Astrocyte (in vitro differentiated cells and primary cell): ENCODE results near the gene TREML1. TPM values are rescaled to one million over a fixed set of nuclear protein-coding genes. Genes with fewer than 3 reads are reported as not detected.

Experiments
- DNase-seq: peaks from one replicate; pipeline ENCODE4 v3.0.0-alpha.2; 2010; ENCODE audit warnings: low read depth
- FAIRE-seq: peaks from 2 replicates; lab custom pipeline; 2011; peaks lifted over from hg19 to GRCh38; lab: Jason Lieb, UNC
- H2AFZ ChIP-seq: 2 replicates; pipeline ENCODE4 v1.6.0; 2012; ENCODE audit warnings: low read depth, low read length, inconsistent platforms
- H3K27ac ChIP-seq: 2 replicates; pipeline ENCODE4 v1.5.1; 2011; ENCODE audit warnings: low read depth, low read length, inconsistent platforms
- H3K27me3 ChIP-seq: 2 replicates; pipeline ENCODE4 v1.6.0; 2011; ENCODE audit warnings: low read length, inconsistent platforms; ENCODE audit not compliant: insufficient read depth
- H3K36me3 ChIP-seq: 2 replicates; pipeline ENCODE4 v1.5.1; 2011; ENCODE audit warnings: low read length, inconsistent platforms; ENCODE audit not compliant: insufficient read depth
- H3K4me1 ChIP-seq: 2 replicates; pipeline ENCODE4 v1.5.1; 2011; ENCODE audit warnings: low read length, inconsistent platforms; ENCODE audit not compliant: insufficient read depth
- H3K4me2 ChIP-seq: 2 replicates; pipeline ENCODE4 v1.6.0; 2012; ENCODE audit warnings: low read length, inconsistent platforms
- H3K4me3 ChIP-seq: 2 replicates; pipeline ENCODE4 v1.5.1; 2011; ENCODE audit warnings: low read depth, mild to moderate bottlenecking, low read length, inconsistent platforms; ENCODE audit not compliant: insufficient read depth
- H3K79me2 ChIP-seq: 2 replicates; pipeline ENCODE4 v1.6.0; 2012; ENCODE audit warnings: mild to moderate bottlenecking, low read length, inconsistent platforms; ENCODE audit not compliant: insufficient read depth
- H3K9ac ChIP-seq: 2 replicates; pipeline ENCODE4 v1.6.0; 2012; ENCODE audit warnings: mild to moderate bottlenecking, low read length, inconsistent platforms
- H3K9me3 ChIP-seq: 2 replicates; pipeline ENCODE4 v1.5.1; 2012; ENCODE audit warnings: low read depth, mild to moderate bottlenecking, low read length, inconsistent platforms; ENCODE audit not compliant: insufficient read depth
- H4K20me1 ChIP-seq: 2 replicates; pipeline ENCODE4 v1.6.0; 2012; ENCODE audit warnings: low read length, inconsistent platforms; ENCODE audit not compliant: insufficient read depth
- H3K27ac Mint-ChIP-seq: one replicate; pipeline ENCODE4 v1.8.0; 2021; ENCODE audit warnings: mild to moderate bottlenecking, mixed read lengths; ENCODE audit not compliant: unreplicated experiment
- H3K27me3 Mint-ChIP-seq: one replicate; pipeline ENCODE4 v1.8.0; 2021; ENCODE audit warnings: low read depth, mixed read lengths; ENCODE audit not compliant: unreplicated experiment
- H3K36me3 Mint-ChIP-seq: one replicate; pipeline ENCODE4 v1.8.0; 2021; ENCODE audit warnings: low read depth, mixed read lengths; ENCODE audit not compliant: unreplicated experiment
- H3K4me1 Mint-ChIP-seq: one replicate; pipeline ENCODE4 v1.8.0; 2021; ENCODE audit warnings: low read depth, mixed read lengths; ENCODE audit not compliant: unreplicated experiment
- H3K4me3 Mint-ChIP-seq: one replicate; pipeline ENCODE4 v1.8.0; 2021; ENCODE audit warnings: mild to moderate bottlenecking, moderate library complexity, mixed read lengths; ENCODE audit not compliant: unreplicated experiment
- H3K9me3 Mint-ChIP-seq: one replicate; pipeline ENCODE4 v1.8.0; 2021; ENCODE audit warnings: mild to moderate bottlenecking, mixed read lengths; ENCODE audit not compliant: unreplicated experiment
- CTCF ChIP-seq: IDR thresholded peaks from 2 replicates; pipeline ENCODE4 v1.5.1; 2011; ENCODE audit warnings: low read depth, mild to moderate bottlenecking, inconsistent platforms, low read length, moderate library complexity; ENCODE audit not compliant: insufficient read depth
- EZH2 ChIP-seq: IDR thresholded peaks from 2 replicates; pipeline ENCODE4 v1.6.1; 2012; ENCODE audit warnings: mild to moderate bottlenecking, low read length, inconsistent platforms; ENCODE audit not compliant: insufficient read depth
- total RNA-seq: library from RNA; stranded (reverse); gene quantifications from 2 replicates; pipeline ENCODE4 v1.2.1, GENCODE V29; 2021

Gene TREML1
- total RNA-seq, 1 donor from 2014 or later, result not detected

- peaks cover 13% of the 10 kb centered on the region for H3K4me1 Mint-ChIP-seq
- H4K20me1 ChIP-seq, result no peaks in the 10 kb centered on the region
- no peak for TF ChIP-seq CTCF
- no peak for TF ChIP-seq EZH2
- H3K4me3 ChIP-seq, result no peak within 1 kb of the TSS
- no peaks in the 10 kb centered on the region for H3K9me3 Mint-ChIP-seq
- no peaks in the 10 kb centered on the region for H3K36me3 Mint-ChIP-seq
- no peak within 1 kb of the TSS for H3K27ac ChIP-seq
- peaks cover 18% of the 10 kb centered on the region for H3K27me3 Mint-ChIP-seq
- FAIRE-seq (no peak), DNase-seq (no peak)
- no peak within 1 kb of the TSS for H3K9ac ChIP-seq
- H3K79me2 ChIP-seq, result no peaks in the 10 kb centered on the region
- no peaks in the 10 kb centered on the region for H3K9me3 ChIP-seq
- H3K27ac Mint-ChIP-seq, result peak within 1 kb of the TSS; percentile 85
- H3K36me3 ChIP-seq, result no peaks in the 10 kb centered on the region
- H3K4me2 ChIP-seq, result no peak within 1 kb of the TSS
- H3K4me3 Mint-ChIP-seq, result no peak within 1 kb of the TSS
- no peaks in the 10 kb centered on the region for H3K4me1 ChIP-seq
- H2AFZ ChIP-seq, result no peak within 1 kb of the TSS
- no peaks in the 10 kb centered on the region for H3K27me3 ChIP-seq
Observed at GRCh38 chr6:41200901-41201763, 47.0 kb upstream of the TREML1 start, which contains the start of gene TREML2. Gene TREML2, minus strand, starts transcription at chr6:41201149. Its CDS starts 141 bp downstream, at chr6:41201008.

- Mint-ChIP-seq H3K9me3 (peaks cover 1% of the 10 kb centered on the region), H3K4me1 (peaks cover 13% of the 10 kb centered on the region), H3K27ac (peak overlapping the region; percentile 85), H3K4me3 (no peak overlapping the region), H3K36me3 (no peaks in the 10 kb centered on the region), H3K27me3 (peaks cover 25% of the 10 kb centered on the region)
- no peak overlapping the region for H3K27ac ChIP-seq
- H3K9me3 ChIP-seq, result no peaks in the 10 kb centered on the region
- H3K4me3 ChIP-seq, result no peak overlapping the region
- no peaks in the 10 kb centered on the region for H3K4me1 ChIP-seq
- H4K20me1 ChIP-seq, result no peaks in the 10 kb centered on the region
- no peaks in the 10 kb centered on the region for H3K36me3 ChIP-seq
- TF ChIP-seq EZH2 (no peak), CTCF (no peak)
- H3K79me2 ChIP-seq, result no peaks in the 10 kb centered on the region
- FAIRE-seq, result no peak
- H3K27me3 ChIP-seq, result no peaks in the 10 kb centered on the region
- no peak overlapping the region for H2AFZ ChIP-seq
- H3K4me2 ChIP-seq, result no peak overlapping the region
- DNase-seq, result no peak
- no peak overlapping the region for H3K9ac ChIP-seq
Observed at GRCh38 chr6:41200296-41200900, 46.3 kb upstream of the TREML1 start.
